GM21786 (cell line): ENCODE measurements around the gene PRPS2.
A peak's percentile ranks its signal among the peaks of the same experiment; 100 is the strongest.

Source experiments
- ATAC-seq: cut with Tn5 transposase; IDR thresholded peaks from one replicate; pipeline ENCODE4 v1.9.1; 2021; ENCODE audit not compliant: unreplicated experiment

PRPS2 gene

DNA sequence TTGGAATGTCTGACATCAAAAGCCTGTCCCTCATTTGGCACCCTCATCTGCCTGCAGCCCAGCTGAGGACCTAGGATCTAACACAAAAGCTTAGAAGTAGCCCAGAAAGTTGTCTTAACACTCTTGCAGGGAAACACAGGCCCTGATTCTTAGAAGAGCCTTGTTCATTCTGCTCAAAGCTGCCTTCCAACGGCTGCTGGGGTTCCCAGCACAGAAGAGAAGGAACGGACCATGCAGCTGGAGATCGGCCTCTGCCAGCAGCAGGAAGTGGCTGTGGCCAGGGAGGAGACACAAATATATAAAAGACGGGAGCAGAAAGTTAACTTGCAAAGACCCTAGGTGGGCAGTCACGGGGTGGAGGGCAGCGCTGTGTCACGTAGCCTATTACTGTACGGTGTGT is 20.4 kb downstream of the PRPS2 start:
- ATAC-seq: no peak

GRCh38 chrX:12814420-12814819 is 23.2 kb downstream of the PRPS2 start:
- ATAC-seq: peak; percentile 79

- no peak for ATAC-seq
Observed at GRCh38 chrX:12817528-12817927, 26.3 kb downstream of the PRPS2 start.

DNA sequence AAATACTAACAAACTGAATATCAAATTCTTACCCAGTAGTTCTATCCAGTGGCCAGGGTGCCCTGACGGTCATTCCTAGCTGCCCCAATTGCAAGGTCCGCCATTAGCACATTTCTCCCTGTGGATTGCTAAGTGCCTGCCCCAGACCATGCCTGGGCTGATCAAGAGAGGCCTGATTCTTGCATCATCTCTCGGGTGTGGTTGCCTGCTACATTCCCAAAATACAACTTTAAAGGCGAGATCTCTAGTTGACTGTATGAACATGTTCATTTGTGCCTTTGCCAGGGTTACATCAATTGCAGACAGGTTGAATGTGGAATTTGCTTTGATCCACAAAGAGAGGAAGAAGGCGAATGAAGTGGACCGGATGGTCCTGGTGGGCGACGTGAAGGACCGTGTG is 28.0 kb downstream of the PRPS2 start:
- no peak for ATAC-seq

DNA sequence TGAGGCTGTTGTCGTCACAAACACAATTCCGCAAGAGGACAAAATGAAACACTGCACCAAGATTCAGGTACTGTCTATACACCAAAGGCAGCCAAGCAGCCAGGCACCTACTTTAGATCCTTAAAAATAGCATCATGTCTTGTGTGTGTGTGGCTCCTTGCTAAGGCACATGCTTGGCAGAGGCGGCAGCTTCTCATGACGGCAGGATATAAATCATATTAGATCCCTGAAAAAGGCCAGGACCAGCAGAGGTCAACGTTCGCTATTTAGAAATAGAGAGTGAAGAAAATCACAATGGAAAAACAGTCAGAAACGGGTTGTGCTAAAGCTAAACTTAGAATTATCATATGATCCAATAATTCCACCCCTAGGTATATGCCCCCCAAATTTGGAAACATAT is 29.5 kb downstream of the PRPS2 start:
- ATAC-seq: no peak

- no peak for ATAC-seq
Observed at GRCh38 chrX:12824944-12825343, 33.7 kb downstream of the PRPS2 start.

DNA sequence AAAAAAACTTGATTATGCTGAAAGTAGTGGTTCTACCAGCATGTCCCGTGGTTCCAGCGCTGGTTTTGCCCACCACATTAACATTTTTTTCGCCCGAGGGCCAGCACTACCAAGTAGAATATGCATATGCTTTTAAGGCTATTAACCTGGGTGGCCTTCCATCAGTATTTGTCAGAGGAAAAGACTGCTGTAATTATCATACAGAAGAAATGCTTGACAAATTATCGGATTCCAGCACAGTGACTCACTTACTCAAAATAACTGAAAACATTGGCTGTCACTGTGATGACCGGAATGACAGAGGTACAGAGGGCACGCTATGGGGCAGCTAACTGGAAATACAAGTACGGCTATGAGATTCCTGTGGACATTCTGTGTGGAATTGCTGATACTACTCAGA is 34.6 kb downstream of the PRPS2 start:
- no peak for ATAC-seq

DNA sequence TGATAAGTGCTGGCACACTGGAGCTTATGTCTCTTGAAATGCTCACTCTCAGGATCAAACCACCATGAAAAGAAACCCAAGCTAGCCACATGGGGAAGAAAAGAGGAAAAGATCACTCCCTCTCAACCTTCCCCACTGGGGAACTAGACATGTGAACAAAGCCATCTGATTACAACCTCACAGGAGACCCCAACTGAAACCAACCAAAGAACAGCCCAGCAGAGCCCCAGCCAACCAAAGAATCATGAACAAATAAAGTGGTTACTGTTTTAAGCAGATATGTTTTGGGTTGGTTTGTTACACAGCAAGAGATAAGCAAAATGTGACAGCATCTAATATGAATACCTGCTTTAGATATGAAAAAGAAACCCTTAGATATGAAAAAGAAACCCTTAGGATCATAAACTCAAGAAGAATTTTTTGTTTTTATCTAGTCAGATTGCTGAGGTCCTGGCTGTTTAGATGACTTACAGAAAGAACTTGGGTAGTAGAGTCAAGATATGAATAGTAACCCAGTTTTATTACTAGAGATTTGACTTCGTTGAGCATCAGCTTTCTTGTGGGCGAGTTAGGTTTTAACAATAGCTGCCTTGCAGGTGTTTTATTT is 52.0 kb downstream of the PRPS2 start:
- ATAC-seq: peak; percentile 4

- peak; percentile 92 for ATAC-seq
Observed at GRCh38 chrX:12843668-12844279, 52.6 kb downstream of the PRPS2 start.

GRCh38 chrX:12844319-12844718 is 53.1 kb downstream of the PRPS2 start:
- no peak for ATAC-seq

GRCh38 chrX:12865359-12865758 is 74.1 kb downstream of the PRPS2 start:
- no peak for ATAC-seq

- peak; percentile 29 for ATAC-seq
Observed at GRCh38 chrX:12866451-12867377, 75.5 kb downstream of the PRPS2 start, which contains the start of gene TLR7. Gene TLR7 (plus strand): TSS chrX:12867072. CDS start chrX:12867579, 507 bp downstream.

- ATAC-seq: no peak
Observed at GRCh38 chrX:12867685-12868084, 76.5 kb downstream of the PRPS2 start.

- peak; percentile 74 for ATAC-seq
Observed at GRCh38 chrX:12868747-12869146, 77.5 kb downstream of the PRPS2 start.

DNA sequence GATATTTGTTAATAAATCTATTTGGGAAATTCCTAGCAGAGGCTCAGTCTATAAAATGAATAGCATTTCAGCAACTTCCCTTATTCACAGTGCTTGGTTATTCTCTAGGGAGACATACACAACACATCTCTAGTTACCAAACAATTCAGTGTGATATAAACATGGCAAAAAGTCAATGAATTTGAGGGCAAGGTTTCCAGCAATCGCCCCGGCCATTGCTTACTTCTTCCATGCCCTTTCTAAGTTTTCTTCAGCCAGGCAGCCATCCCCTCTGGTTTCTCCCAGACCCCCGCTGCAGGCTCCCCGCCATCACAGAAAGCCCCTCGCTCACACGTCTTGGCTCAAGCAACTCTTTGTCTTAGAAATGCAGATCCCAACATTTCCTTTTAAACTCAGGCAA is 80.0 kb downstream of the PRPS2 start:
- ATAC-seq: no peak

- no peak for ATAC-seq
Observed at GRCh38 chrX:12872741-12873140, 81.5 kb downstream of the PRPS2 start.
